Esophagus squamous epithelium (tissue), 5 donors: Measurements from ENCODE around the gene CARS1. TPM values are rescaled to one million over a fixed set of nuclear protein-coding genes. Genes with fewer than 3 reads are reported as not detected.

ENCODE experiments used
- DNase-seq: peaks from one replicate; lab custom pipeline; 2025; lab: John Stamatoyannopoulos, UW
- H3K27ac ChIP-seq, 4 donors: fragments of 200-600 bp; sonication (generic); one replicate each; pipeline ENCODE4 v1.5.1; 2016 to 2019; ENCODE audit warnings: mild to moderate bottlenecking in 1 of 4
- H3K27me3 ChIP-seq, 4 donors: fragments of 200-600 bp; sonication (generic); 1 replicate in 3 of 4; 2 replicates in 1 of 4; pipeline versions ENCODE4 v1.5.1 to v1.6.0; 2017 to 2021; ENCODE audit warnings: antibody characterized with exemption in 1 of 4
- H3K36me3 ChIP-seq, 3 donors: fragments of 200-600 bp; sonication (generic); one replicate each; pipeline ENCODE4 v1.5.1; 2016 to 2019
- H3K4me1 ChIP-seq, 3 donors: fragments of 200-600 bp; sonication (generic); one replicate each; pipeline ENCODE4 v1.5.1; 2017 to 2019
- H3K4me3 ChIP-seq, 4 donors: fragments of 200-600 bp; sonication (generic); 1 replicate in 3 of 4; 2 replicates in 1 of 4; pipeline ENCODE4 v1.5.1; 2016 to 2019; ENCODE audit warnings: mild to moderate bottlenecking in 2 of 4, moderate library complexity in 1 of 4
- H3K9me3 ChIP-seq, 3 donors: fragments of 200-600 bp; sonication (generic); one replicate each; pipeline ENCODE4 v1.5.1; 2016 to 2019
- CTCF ChIP-seq, 6 experiments: fragments of 450-650 bp in 4 of 6; fragments of 200-600 bp in 2 of 6; sonication (generic) in 2 of 6; IDR thresholded peaks; one replicate each; pipeline ENCODE4 v1.5.1; 2016 to 2019; ENCODE audit warnings: antibody characterized with exemption in 6 of 6, mild to moderate bottlenecking in 4 of 6, moderate library complexity in 4 of 6
- POLR2A ChIP-seq, 4 donors: fragments of 450-650 bp; IDR thresholded peaks; one replicate each; pipeline ENCODE4 v1.6.1; 2017; ENCODE audit warnings: antibody characterized with exemption in 4 of 4, mild to moderate bottlenecking in 4 of 4, moderate library complexity in 3 of 4
- WGBS, 2 donors: methylation state at CpG; one replicate each; pipeline ENCODE4 v1.1.5; 2018; 5-methylcytosine and 5-hydroxymethylcytosine counted together
- intact Hi-C: fragments of 100-400 bp; cut with DNase I; formaldehyde crosslinking; loops from one replicate; pipeline ENCODE4 v1.15.0; 2022
- total RNA-seq, 4 donors: library from RNA; depleted of rRNA; stranded (reverse); fragments of >200 nt; gene quantifications; one replicate each; pipeline ENCODE4 v1.1.0, GENCODE V29; 2016
- donor health status: DM: yes; HTN: yes; CAD: no.

The CARS1 gene
- total RNA-seq, 4 donors from 2014 or later = 22.7 to 35.7 (median 28.4) TPM

GRCh38 chr11:3085052-3085451 is 27.8 kb upstream of the CARS1 start:
- H3K36me3 ChIP-seq = peaks cover 0 to 23% (median 4%) of the 10 kb centered on the region in 3 donors
- no peak for TF ChIP-seq CTCF (IDR thresholded peaks at IDR 0.05)
- TF ChIP-seq POLR2A (IDR thresholded peaks at IDR 0.05) = no peak
- no peaks in the 10 kb centered on the region for H3K9me3 ChIP-seq
- H3K4me3 ChIP-seq = no peak overlapping the region
- H3K4me1 ChIP-seq = no peaks in the 10 kb centered on the region
- intact Hi-C loops = no loop called here
- no peak for DNase-seq
- peaks cover 0 to 7% (median 0%) of the 10 kb centered on the region in 4 donors for H3K27me3 ChIP-seq
- WGBS, 2 donors = 51 to 54% methylated on average over 5 of the region's 5 CpGs
- H3K27ac ChIP-seq = no peak overlapping the region

GRCh38 chr11:3083321-3083720 is 26.1 kb upstream of the CARS1 start:
- WGBS, 2 donors = 51 to 67% methylated on average over 8 of the region's 8 CpGs
- no peaks in the 10 kb centered on the region for H3K4me1 ChIP-seq
- DNase-seq = no peak
- H3K9me3 ChIP-seq = no peaks in the 10 kb centered on the region
- H3K4me3 ChIP-seq = no peak overlapping the region
- peaks cover 0 to 6% (median 0%) of the 10 kb centered on the region in 3 donors for H3K36me3 ChIP-seq
- intact Hi-C loops = no loop called here
- TF ChIP-seq POLR2A (IDR thresholded peaks at IDR 0.05) (no peak), CTCF (IDR thresholded peaks at IDR 0.05) (no peak)
- peaks cover 0 to 7% (median 0%) of the 10 kb centered on the region in 4 donors for H3K27me3 ChIP-seq
- no peak overlapping the region for H3K27ac ChIP-seq

- H3K27ac ChIP-seq = no peak overlapping the region
- intact Hi-C loops = no loop called here
- 85 to 88% methylated on average over 6 of the region's 6 CpGs for WGBS, 2 donors
- no peaks in the 10 kb centered on the region for H3K36me3 ChIP-seq
- no peak for DNase-seq
- no peak for TF ChIP-seq POLR2A (IDR thresholded peaks at IDR 0.05)
- no peak for TF ChIP-seq CTCF (IDR thresholded peaks at IDR 0.05)
- H3K27me3 ChIP-seq = peaks cover 0 to 12% (median 0%) of the 10 kb centered on the region in 4 donors
- H3K9me3 ChIP-seq = no peaks in the 10 kb centered on the region
- no peaks in the 10 kb centered on the region for H3K4me1 ChIP-seq
- no peak overlapping the region for H3K4me3 ChIP-seq
Measured at GRCh38 chr11:3081386-3081751, 24.1 kb upstream of the CARS1 start.

- WGBS, 2 donors = 73 to 74% methylated on average over 13 of the region's 13 CpGs
- Histone ChIP-seq H3K4me1 (no peaks in the 10 kb centered on the region), H3K27me3 (peaks cover 0 to 12% (median 0%) of the 10 kb centered on the region in 4 donors), H3K36me3 (no peaks in the 10 kb centered on the region), H3K27ac (no peak overlapping the region), H3K4me3 (no peak overlapping the region), H3K9me3 (no peaks in the 10 kb centered on the region)
- no peak for TF ChIP-seq CTCF (IDR thresholded peaks at IDR 0.05)
- no peak for TF ChIP-seq POLR2A (IDR thresholded peaks at IDR 0.05)
- intact Hi-C loops = no loop called here
- DNase-seq = no peak
Measured at GRCh38 chr11:3080733-3081385, 23.6 kb upstream of the CARS1 start.

GRCh38 chr11:3080104-3080503 is 22.9 kb upstream of the CARS1 start:
- no peak for TF ChIP-seq POLR2A (IDR thresholded peaks at IDR 0.05)
- no peak for TF ChIP-seq CTCF (IDR thresholded peaks at IDR 0.05)
- Histone ChIP-seq H3K27ac (no peak overlapping the region), H3K36me3 (no peaks in the 10 kb centered on the region), H3K9me3 (no peaks in the 10 kb centered on the region), H3K4me1 (no peaks in the 10 kb centered on the region), H3K27me3 (peaks cover 0 to 12% (median 0%) of the 10 kb centered on the region in 4 donors), H3K4me3 (no peak overlapping the region)
- intact Hi-C loops = no loop called here
- DNase-seq = no peak
- 87 to 95% methylated on average over 1 of the region's 1 CpG for WGBS, 2 donors
